HG02840 (cell line): Measurements from ENCODE around the gene CREB1.

Source experiments
- ATAC-seq: cut with Tn5 transposase; IDR thresholded peaks from one replicate; pipeline ENCODE4 v1.9.1; 2021; ENCODE audit warnings: mild to moderate bottlenecking, moderate library complexity, moderate number of reproducible peaks; ENCODE audit not compliant: unreplicated experiment, low FRiP score

The CREB1 gene

GRCh38 chr2:207534417-207534816 lies 4.7 kb downstream of the CREB1 start:
- ATAC-seq = no peak

GRCh38 chr2:207539470-207539869 lies 9.7 kb downstream of the CREB1 start:
- ATAC-seq = no peak

GRCh38 chr2:207540431-207540830 lies 10.7 kb downstream of the CREB1 start:
- ATAC-seq = no peak

DNA sequence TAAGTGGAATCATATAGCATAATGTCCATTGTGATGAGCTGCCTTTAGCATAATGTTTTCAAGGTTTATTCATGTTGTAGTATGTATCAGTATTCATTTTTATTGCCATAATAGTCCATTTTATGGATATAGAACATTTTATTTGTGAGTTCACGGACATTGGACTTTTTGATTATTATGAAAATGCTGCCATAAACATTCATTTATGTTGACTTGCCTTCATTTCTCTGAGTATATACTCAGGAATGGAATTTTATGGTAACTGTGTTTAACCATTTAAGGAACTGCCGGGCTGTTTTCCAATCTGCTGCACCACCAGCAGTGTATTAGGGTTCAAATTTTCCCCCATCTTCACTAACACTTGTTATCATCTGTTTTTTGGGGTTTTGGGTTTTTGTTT lies 12.2 kb downstream of the CREB1 start:
- no peak for ATAC-seq

GRCh38 chr2:207543272-207543671 lies 13.5 kb downstream of the CREB1 start:
- ATAC-seq = no peak

DNA sequence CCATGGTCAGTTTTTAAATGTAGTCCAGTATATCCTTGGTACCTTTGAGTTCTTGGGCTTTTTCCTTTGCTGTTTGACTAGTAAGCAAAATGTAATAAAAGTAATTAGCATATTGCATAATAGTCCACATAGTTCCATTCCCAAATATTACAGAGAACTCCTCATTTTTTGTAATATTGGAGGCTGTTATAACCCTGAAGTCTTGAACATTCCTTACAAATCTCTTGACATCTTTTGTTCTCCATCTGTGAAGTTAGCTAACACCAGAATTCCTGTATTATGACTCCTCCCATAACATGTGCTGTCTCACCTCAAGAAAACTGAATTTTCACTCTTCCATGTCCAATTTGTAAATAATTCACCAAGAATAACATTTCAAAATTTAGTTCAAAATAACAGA lies 17.1 kb downstream of the CREB1 start:
- ATAC-seq = no peak

- ATAC-seq = no peak
Observed at GRCh38 chr2:207549145-207549544, 19.4 kb downstream of the CREB1 start.

- ATAC-seq = no peak
Observed at GRCh38 chr2:207558079-207558491, 28.3 kb downstream of the CREB1 start.

GRCh38 chr2:207561386-207562080 lies 31.8 kb downstream of the CREB1 start:
- no peak for ATAC-seq

DNA sequence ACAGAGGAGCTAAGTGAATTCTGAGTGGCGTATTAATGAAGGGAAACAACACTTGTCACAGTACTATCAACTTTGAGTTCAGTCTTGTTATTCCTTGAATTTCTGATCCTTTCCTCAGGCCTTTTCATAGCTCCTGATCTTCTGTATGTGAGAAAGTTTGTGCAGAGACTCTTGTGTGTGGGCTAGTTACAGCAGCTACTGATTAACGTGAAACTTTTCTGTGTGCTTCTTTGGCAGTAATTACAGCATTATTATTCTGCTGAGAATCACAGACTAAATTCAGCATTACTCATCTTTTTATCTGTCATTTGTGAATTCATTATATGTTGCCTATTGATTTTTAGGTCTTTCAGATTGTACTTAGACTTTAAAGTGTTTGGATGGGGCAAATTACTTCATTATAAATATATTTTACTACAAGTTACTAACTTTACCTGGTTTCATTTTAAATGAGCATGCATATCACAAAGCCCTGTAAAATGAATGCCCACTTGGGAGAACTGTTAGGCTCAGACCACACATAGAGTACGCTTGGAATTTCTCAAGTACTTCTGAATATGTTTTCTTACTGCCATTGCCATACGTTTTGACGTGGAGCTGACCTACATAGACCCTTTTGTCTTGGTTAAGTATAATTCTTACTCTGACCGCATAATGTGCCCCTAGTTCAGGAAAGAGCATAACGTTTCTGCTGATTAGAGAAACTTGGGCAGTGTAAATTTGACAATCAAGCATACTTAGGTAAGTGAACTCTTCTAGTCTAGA lies 36.2 kb downstream of the CREB1 start:
- no peak for ATAC-seq

- no peak for ATAC-seq
Observed at GRCh38 chr2:207567671-207568070, 37.9 kb downstream of the CREB1 start.

DNA sequence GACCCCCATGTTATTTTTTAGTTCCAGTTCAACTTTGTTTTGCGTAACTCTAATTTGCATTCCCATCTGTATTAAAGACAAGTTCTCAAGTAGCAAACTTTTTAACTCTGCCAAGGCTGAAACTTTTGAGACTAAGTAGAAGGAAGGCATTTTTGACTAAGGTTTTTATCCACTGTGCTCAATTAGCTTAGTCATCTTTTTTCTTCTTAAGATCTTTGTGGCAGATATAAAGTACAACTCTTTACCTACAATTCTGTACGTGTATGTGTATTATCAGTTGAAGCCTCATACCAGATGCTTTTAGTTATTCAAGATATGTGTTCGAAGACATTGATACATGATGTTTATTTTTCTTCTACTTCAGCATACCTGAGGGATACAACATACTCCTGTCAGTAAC lies 41.6 kb downstream of the CREB1 start:
- ATAC-seq = no peak

GRCh38 chr2:207584952-207585351 lies 55.2 kb downstream of the CREB1 start:
- ATAC-seq = no peak

DNA sequence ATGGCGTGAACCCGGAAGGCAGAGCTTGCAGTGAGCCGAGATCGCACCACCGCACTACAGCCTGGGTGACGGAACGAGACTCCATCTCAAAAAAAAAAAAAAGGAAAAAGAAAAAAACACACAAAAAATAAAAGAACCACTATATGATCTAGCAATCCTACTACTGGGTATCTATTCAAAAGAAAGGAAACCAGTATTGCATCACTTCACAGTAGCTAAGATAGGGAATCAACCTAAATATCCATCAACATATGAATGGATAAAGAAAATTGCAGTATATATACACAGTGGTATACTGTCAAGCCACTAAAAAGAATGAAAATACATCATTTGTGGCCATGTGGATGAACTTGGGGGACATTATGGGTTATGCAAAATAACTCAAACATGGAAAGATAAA lies 57.5 kb downstream of the CREB1 start:
- ATAC-seq = no peak

DNA sequence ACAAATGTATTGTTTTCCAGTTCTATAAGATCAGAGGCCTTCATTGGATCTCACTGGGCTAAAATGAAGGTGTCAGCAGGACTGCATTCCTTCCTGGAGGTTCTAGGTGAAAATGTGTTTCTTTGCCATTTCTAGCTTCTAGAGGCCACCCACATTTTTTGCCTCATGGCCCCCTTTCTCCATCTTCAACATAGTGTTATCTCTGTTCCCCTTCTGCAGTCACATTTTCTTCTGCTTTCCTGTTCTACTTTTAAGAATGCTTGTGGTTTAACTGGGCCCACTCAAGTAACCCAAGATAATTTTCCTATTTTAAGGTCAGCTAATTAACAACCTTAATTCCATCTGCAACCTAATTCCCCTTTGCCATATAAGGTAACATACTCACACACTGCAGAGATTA lies 59.4 kb downstream of the CREB1 start:
- no peak for ATAC-seq

- ATAC-seq = no peak
Observed at GRCh38 chr2:207593277-207593676, 63.5 kb downstream of the CREB1 start.

- no peak for ATAC-seq
Observed at GRCh38 chr2:207594264-207594663, 64.5 kb downstream of the CREB1 start.

DNA sequence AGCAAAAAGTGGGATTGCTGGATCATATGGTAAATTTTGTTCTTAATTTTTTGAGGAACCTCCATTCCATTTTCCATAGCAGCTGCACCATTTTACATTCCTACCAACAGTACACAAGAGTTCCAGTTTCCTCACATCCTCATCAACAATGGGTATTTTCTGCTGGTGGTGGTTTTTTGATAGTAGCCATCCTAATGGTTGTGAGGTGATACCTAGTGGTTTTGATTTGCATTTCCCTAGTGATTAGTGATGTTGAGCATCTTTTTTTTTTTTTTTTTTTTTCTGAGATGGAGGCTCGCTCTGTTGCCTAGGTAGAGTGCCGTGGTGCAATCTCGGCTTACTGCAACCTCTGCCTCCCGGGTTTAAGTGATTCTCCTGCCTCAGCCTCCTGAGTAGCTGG lies 65.0 kb downstream of the CREB1 start:
- ATAC-seq = no peak

- ATAC-seq = no peak
Observed at GRCh38 chr2:207599636-207600035, 69.9 kb downstream of the CREB1 start.

- no peak for ATAC-seq
Observed at GRCh38 chr2:207600231-207600630, 70.5 kb downstream of the CREB1 start.

DNA sequence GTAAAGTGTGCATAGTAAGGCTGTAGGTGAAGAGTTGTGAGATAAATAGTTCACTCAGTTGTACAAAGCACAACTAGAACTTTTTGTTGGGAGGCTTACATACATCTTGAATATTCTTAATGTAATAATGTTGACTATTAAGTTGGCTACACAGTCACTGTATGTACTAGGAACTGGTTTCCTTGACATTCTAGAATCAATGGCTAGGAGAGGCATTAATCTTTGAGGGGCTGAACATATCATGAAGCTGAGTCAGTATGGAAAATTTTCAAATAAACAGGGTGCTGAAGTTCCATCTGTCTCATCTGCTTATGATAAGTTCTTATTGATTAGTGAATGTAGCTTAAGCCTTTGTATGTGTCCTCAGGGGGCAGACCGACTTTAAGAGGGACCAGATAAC lies 72.0 kb downstream of the CREB1 start:
- ATAC-seq = no peak

DNA sequence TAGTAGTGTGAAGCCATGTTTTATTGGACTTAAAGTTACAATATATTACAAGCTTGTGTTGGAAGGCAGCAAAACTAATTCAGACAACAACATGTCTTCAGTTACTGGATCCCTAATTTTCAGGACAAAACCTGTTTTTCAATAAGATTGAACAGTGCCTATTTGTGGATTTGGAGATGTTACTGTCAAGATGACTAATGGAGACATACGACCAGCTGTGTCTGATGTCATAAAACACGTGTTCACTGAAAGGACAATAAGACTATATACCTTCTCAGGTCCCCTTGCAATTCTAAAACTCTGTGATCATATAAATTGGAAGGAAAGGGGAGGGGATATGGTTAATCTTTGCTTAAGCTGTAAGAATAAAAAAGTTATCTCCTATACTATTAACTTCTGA lies 73.7 kb downstream of the CREB1 start:
- ATAC-seq = no peak
